Upper lobe of right lung (tissue), 1 donor: ENCODE data around the gene PARD3. TPM values are rescaled to one million over a fixed set of nuclear protein-coding genes. Genes with fewer than 3 reads are reported as not detected.

Experiments used
- ATAC-seq: fragments of 200-7000 bp; cut with Tn5 transposase; one replicate; pipeline ENCODE4 v1.9.1; 2020; ENCODE audit warnings: mild to moderate bottlenecking, moderate library complexity
- DNase-seq: peaks from one replicate; pipeline ENCODE4 v3.0.0-alpha.2; 2020
- H3K27ac ChIP-seq: fragments of 200-600 bp; one replicate; pipeline ENCODE4 v1.8.0; 2022
- H3K27me3 ChIP-seq: fragments of 200-600 bp; one replicate; pipeline ENCODE4 v1.8.0; 2022; ENCODE audit warnings: mild to moderate bottlenecking
- H3K36me3 ChIP-seq: fragments of 200-600 bp; one replicate; pipeline ENCODE4 v1.8.0; 2022
- H3K4me1 ChIP-seq: fragments of 200-600 bp; one replicate; pipeline ENCODE4 v1.8.0; 2022
- H3K4me3 ChIP-seq: fragments of 200-600 bp; one replicate; pipeline ENCODE4 v1.8.0; 2022; ENCODE audit warnings: mild to moderate bottlenecking
- H3K9me3 ChIP-seq: fragments of 200-600 bp; one replicate; pipeline ENCODE4 v1.8.0; 2022
- CTCF ChIP-seq: fragments of 200-600 bp; IDR thresholded peaks from one replicate; pipeline ENCODE4 v1.8.0; 2022; ENCODE audit warnings: antibody characterized with exemption
- intact Hi-C: fragments of 100-400 bp; cut with DNase I; formaldehyde crosslinking; loops from one replicate; pipeline ENCODE4 v1.11.0; 2022
- total RNA-seq: library from RNA; stranded (reverse); fragmentation: NEBNext Ultra II Directional; extraction: Animal tissue kit (Norgen Biotek cat#: 25700); gene quantifications from one replicate; pipeline ENCODE4 v1.2.1, GENCODE V29; 2021
- donor health status: DM: no; HTN: yes; CAD: no; lungs with severe emphysema.

PARD3 gene
- total RNA-seq, 1 donor from 2014 or later, result 38.5 TPM

GRCh38 chr10:34134602-34135001 lies 680.5 kb downstream of the PARD3 start:
- DNase-seq (no peak), ATAC-seq (no peak)
- intact Hi-C loops, result no loop called here
- Histone ChIP-seq H3K27ac (no peak overlapping the region), H3K4me3 (no peak overlapping the region), H3K9me3 (no peaks in the 10 kb centered on the region), H3K36me3 (no peaks in the 10 kb centered on the region), H3K27me3 (no peaks in the 10 kb centered on the region), H3K4me1 (no peaks in the 10 kb centered on the region)
- TF ChIP-seq CTCF, result no peak

DNA sequence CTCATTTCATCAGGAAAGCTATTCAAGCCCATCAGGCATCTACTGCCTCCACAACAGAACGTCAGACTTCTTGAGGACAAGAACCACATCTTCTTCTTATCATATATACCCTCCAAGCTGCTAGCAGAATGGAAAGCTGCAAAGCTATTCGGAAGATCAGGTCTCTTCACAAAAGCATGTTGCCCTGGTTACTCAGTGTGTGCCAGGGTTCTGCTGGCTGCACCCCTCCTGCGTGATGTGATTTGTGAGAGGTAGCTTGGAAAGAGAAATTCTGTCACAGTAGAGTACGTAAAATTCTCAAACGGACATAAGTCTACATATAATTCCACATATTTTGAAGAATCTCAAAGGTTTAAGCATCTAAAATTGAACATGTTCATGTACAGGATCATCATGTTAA lies 681.7 kb downstream of the PARD3 start:
- TF ChIP-seq CTCF, result no peak
- Histone ChIP-seq H3K27ac (no peak overlapping the region), H3K27me3 (no peaks in the 10 kb centered on the region), H3K4me3 (no peak overlapping the region), H3K9me3 (no peaks in the 10 kb centered on the region), H3K4me1 (no peaks in the 10 kb centered on the region), H3K36me3 (no peaks in the 10 kb centered on the region)
- ATAC-seq, result no peak
- no peak for DNase-seq
- intact Hi-C loops, result no loop called here

GRCh38 chr10:34131152-34131551 lies 683.9 kb downstream of the PARD3 start:
- ATAC-seq (no peak), DNase-seq (no peak)
- no peaks in the 10 kb centered on the region for H3K27me3 ChIP-seq
- H3K36me3 ChIP-seq, result no peaks in the 10 kb centered on the region
- no peaks in the 10 kb centered on the region for H3K9me3 ChIP-seq
- no peak overlapping the region for H3K27ac ChIP-seq
- TF ChIP-seq CTCF, result no peak
- intact Hi-C loops, result no loop called here
- H3K4me3 ChIP-seq, result no peak overlapping the region
- no peaks in the 10 kb centered on the region for H3K4me1 ChIP-seq

- H3K4me3 ChIP-seq, result no peak overlapping the region
- intact Hi-C loops, result no loop called here
- no peak overlapping the region for H3K27ac ChIP-seq
- no peak for ATAC-seq
- no peaks in the 10 kb centered on the region for H3K27me3 ChIP-seq
- TF ChIP-seq CTCF, result no peak
- H3K36me3 ChIP-seq, result no peaks in the 10 kb centered on the region
- H3K9me3 ChIP-seq, result no peaks in the 10 kb centered on the region
- no peak for DNase-seq
- H3K4me1 ChIP-seq, result peaks cover under 1% of the 10 kb centered on the region
These were observed 687.4 kb downstream of the PARD3 start for GRCh38 chr10:34127676-34128075.

- no peak overlapping the region for H3K27ac ChIP-seq
- TF ChIP-seq CTCF, result no peak
- peaks cover 11% of the 10 kb centered on the region for H3K4me1 ChIP-seq
- H3K9me3 ChIP-seq, result no peaks in the 10 kb centered on the region
- no peak overlapping the region for H3K4me3 ChIP-seq
- DNase-seq (no peak), ATAC-seq (no peak)
- intact Hi-C loops, result no loop called here
- H3K27me3 ChIP-seq, result no peaks in the 10 kb centered on the region
- H3K36me3 ChIP-seq, result no peaks in the 10 kb centered on the region
These were observed 688.5 kb downstream of the PARD3 start for GRCh38 chr10:34126371-34127151.
